ENCODE data around the gene ANTXR1. TPM values are rescaled to one million over a fixed set of nuclear protein-coding genes. Genes with fewer than 3 reads are reported as not detected.

Gene ANTXR1
- total and polyA plus RNA-seq, 2 donors (not counting 3 experiments of a cell fraction or from before 2014, with no cell fraction given): 4.2 to 17.3 TPM

DNA sequence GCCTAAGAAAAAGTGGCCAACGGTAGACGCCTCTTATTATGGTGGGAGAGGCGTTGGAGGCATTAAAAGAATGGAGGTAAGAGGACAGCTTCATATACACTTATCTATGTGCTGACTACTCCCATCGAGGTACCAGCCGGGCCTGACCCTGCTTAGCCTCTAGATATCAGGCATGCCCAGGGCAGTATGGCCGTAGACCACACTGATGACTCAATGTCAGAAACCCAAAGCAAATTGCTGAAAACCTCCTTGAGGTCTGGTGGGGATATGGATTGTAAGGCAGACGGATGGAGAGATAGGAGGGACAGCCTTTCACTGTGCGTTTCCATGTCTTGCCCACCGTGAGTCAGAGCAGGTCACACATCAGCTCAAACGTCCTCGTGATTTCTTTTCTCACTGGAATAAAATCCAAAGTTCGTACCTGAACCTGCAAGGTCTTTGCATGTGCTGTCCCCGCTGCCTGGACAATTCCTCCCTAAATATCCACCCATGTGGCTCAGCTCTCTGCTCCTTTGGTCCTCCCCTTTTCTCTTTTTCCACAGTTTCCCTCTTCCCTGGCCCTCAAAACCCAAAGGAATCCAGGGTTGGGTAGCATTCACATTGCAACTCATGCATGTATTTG is 168.9 kb downstream of the ANTXR1 start:
- no peaks in the 10 kb centered on the region for H3K9me1 ChIP-seq (replicated peaks; ENCODE audit: control insufficient read depth, extremely low read depth, insufficient read depth, low read length)
- DNase-seq (ENCODE audit: low read depth, low spot score) (no peak), FAIRE-seq (no peak)
- no peak overlapping the region for H2AFZ ChIP-seq (ENCODE audit: low read depth, low read length)
- H3K79me2 ChIP-seq (ENCODE audit: control insufficient read depth, insufficient read depth, low read length): no peaks in the 10 kb centered on the region
- no peak overlapping the region for H3K4me3 ChIP-seq (replicated peaks in 1 of 3; ENCODE audit: insufficient read depth in 1 of 3, low read depth in 1 of 3, low read length in 3 of 3)
- H3K27ac ChIP-seq (ENCODE audit: insufficient read depth, low read depth, low read length): no peak overlapping the region
- no peaks in the 10 kb centered on the region for H3K36me3 ChIP-seq (ENCODE audit: control insufficient read depth in 2 of 2, extremely low read depth in 1 of 2, insufficient read depth in 2 of 2, low read length in 2 of 2)
- no peaks in the 10 kb centered on the region for H3K9me3 ChIP-seq (replicated peaks; ENCODE audit: control insufficient read depth, insufficient read depth, low read length)
- no peak overlapping the region for H3K4me2 ChIP-seq (ENCODE audit: insufficient read depth, low read length)
- ChIA-PET CTCF (no interaction called here), POLR2A (no interaction called here)
- no peaks in the 10 kb centered on the region for H3K27me3 ChIP-seq (ENCODE audit: control insufficient read depth in 2 of 2, insufficient read depth in 2 of 2, low read length in 2 of 2)
- intact Hi-C loops (cut with micrococcal nuclease): no loop called here
- no TSS peak for BruUV-seq (replicated peaks)
- no peaks in the 10 kb centered on the region for H4K20me1 ChIP-seq (replicated peaks; ENCODE audit: control insufficient read depth, extremely low read depth, insufficient read depth, low read length)
- dilution Hi-C loops (cut with MboI; ENCODE audit: extremely low pct_ligation_motif_present, low sequenced_read_pairs): no loop called here
- H3K4me1 ChIP-seq (ENCODE audit: control insufficient read depth, extremely low read depth, insufficient read depth, low read length): peaks cover 13% of the 10 kb centered on the region
- TF ChIP-seq JUN (IDR thresholded peaks at IDR 0.05; ENCODE audit: borderline replicate concordance, insufficient read depth, insufficient read length, low read depth): no peak
- TF ChIP-seq GATA2 (IDR thresholded peaks at IDR 0.05; ENCODE audit: insufficient read depth, insufficient read length, low read depth, low read length): no peak
- H3K9ac ChIP-seq (replicated peaks; ENCODE audit: extremely low read depth, insufficient read depth, low read length): no peak overlapping the region

DNA sequence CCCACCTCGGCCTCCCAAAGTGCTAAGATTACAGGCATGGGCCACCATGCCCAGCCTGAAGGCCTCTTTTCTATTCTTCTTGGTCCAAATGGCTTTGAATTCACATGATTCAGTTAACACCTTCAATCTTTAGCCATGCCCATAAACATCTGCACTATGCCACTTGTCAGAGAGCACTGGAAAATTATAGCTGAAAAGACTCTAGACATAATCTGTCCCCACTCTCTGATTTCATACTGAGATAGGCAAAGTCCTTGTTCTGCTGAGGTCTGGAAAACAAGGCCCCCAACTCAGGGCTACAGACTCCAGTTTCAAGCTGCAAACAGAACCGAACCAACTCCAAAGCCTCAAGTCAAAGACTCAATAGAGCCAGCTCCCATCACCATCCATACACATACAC is 170.7 kb downstream of the ANTXR1 start:
- Histone ChIP-seq H3K4me2 (ENCODE audit: insufficient read depth, low read length) (no peak overlapping the region), H3K79me2 (ENCODE audit: control insufficient read depth, insufficient read depth, low read length) (no peaks in the 10 kb centered on the region), H3K9me3 (replicated peaks; ENCODE audit: control insufficient read depth, insufficient read depth, low read length) (no peaks in the 10 kb centered on the region), H3K27ac (ENCODE audit: insufficient read depth, low read depth, low read length) (no peak overlapping the region), H4K20me1 (replicated peaks; ENCODE audit: control insufficient read depth, extremely low read depth, insufficient read depth, low read length) (no peaks in the 10 kb centered on the region), H3K27me3 (ENCODE audit: control insufficient read depth in 2 of 2, insufficient read depth in 2 of 2, low read length in 2 of 2) (no peaks in the 10 kb centered on the region), H3K36me3 (ENCODE audit: control insufficient read depth in 2 of 2, extremely low read depth in 1 of 2, insufficient read depth in 2 of 2, low read length in 2 of 2) (no peaks in the 10 kb centered on the region), H2AFZ (ENCODE audit: low read depth, low read length) (no peak overlapping the region), H3K4me1 (ENCODE audit: control insufficient read depth, extremely low read depth, insufficient read depth, low read length) (no peaks in the 10 kb centered on the region), H3K9ac (replicated peaks; ENCODE audit: extremely low read depth, insufficient read depth, low read length) (no peak overlapping the region), H3K4me3 (replicated peaks in 1 of 3; ENCODE audit: insufficient read depth in 1 of 3, low read depth in 1 of 3, low read length in 3 of 3) (no peak overlapping the region), H3K9me1 (replicated peaks; ENCODE audit: control insufficient read depth, extremely low read depth, insufficient read depth, low read length) (no peaks in the 10 kb centered on the region)
- CTCF ChIA-PET: interaction anchor here (1.1 kb wide), 1 partner anchor 9 kb away, joined by 5 read pairs; no protein-coding TSS in a partner anchor
- DNase-seq (ENCODE audit: low read depth, low spot score): no peak
- BruUV-seq (replicated peaks): no TSS peak
- no peak for TF ChIP-seq POLR2A (IDR thresholded peaks at IDR 0.05; ENCODE audit: low read depth, low read length)
- no peak for TF ChIP-seq MAX (IDR thresholded peaks at IDR 0.05; ENCODE audit: insufficient read depth, insufficient read length)
- TF ChIP-seq EZH2 (IDR thresholded peaks at IDR 0.05; ENCODE audit: borderline replicate concordance, low read depth, low read length, severe bottlenecking): no peak
- TF ChIP-seq GATA2 (IDR thresholded peaks at IDR 0.05; ENCODE audit: insufficient read depth, insufficient read length, low read depth, low read length): no peak
- intact Hi-C loops (cut with micrococcal nuclease): no loop called here
- POLR2A ChIA-PET: no interaction called here
- dilution Hi-C loops (cut with MboI; ENCODE audit: extremely low pct_ligation_motif_present, low sequenced_read_pairs): no loop called here
- no peak for FAIRE-seq
